22Rv1 (cell line): ENCODE measurements around the gene HEY2.

Source experiments
- CTCF ChIP-seq: fragments of 450-650 bp; IDR thresholded peaks from 2 replicates; pipeline ENCODE4 v1.5.1; 2017; ENCODE audit warnings: mild to moderate bottlenecking
- ZFX ChIP-seq: fragments of 450-650 bp; IDR thresholded peaks from 2 replicates; pipeline ENCODE4 v1.6.1; 2017; ENCODE audit warnings: antibody characterized with exemption, borderline replicate concordance

GRCh38 chr6:125733516-125734300 lies 15.7 kb upstream of the HEY2 start:
- TF ChIP-seq CTCF (no peak), ZFX (no peak)
